H9 (cell line): ENCODE measurements around the gene MSL2. TPM values are rescaled to one million over a fixed set of nuclear protein-coding genes. Genes with fewer than 3 reads are reported as not detected.
"Not testable (repeated sequence)": the region's sequence is repeated elsewhere in the genome, so short reads cannot be mapped to it uniquely, and the experiment has no call there.

Experiments
- DNase-seq: peaks from one replicate; pipeline ENCODE4 v3.0.0-alpha.2; 2017
- H2AFZ ChIP-seq: one replicate; pipeline ENCODE4 v1.6.1; 2013; ENCODE audit warnings: mild to moderate bottlenecking, low read length, control low read depth, moderate library complexity
- H2AK5ac ChIP-seq: 2 replicates; pipeline ENCODE4 v1.6.1; 2013; ENCODE audit warnings: low read length, control low read depth, mixed read lengths; ENCODE audit not compliant: insufficient read length
- H2BK120ac ChIP-seq: one replicate; pipeline ENCODE4 v1.6.1; 2013; ENCODE audit warnings: low read depth, mild to moderate bottlenecking, low read length, control low read depth, inconsistent platforms; ENCODE audit not compliant: poor library complexity, severe bottlenecking
- H2BK12ac ChIP-seq: 2 replicates; pipeline ENCODE4 v1.6.1; 2013; ENCODE audit warnings: low read length, control low read depth, mixed read lengths, low read depth; ENCODE audit not compliant: insufficient read length
- H2BK15ac ChIP-seq: 2 replicates; pipeline ENCODE4 v1.6.1; 2013; ENCODE audit warnings: low read depth, low read length, control low read depth
- H2BK20ac ChIP-seq: one replicate; pipeline ENCODE4 v1.6.1; 2013; ENCODE audit warnings: low read depth, mild to moderate bottlenecking, low read length, control low read depth, inconsistent platforms; ENCODE audit not compliant: poor library complexity, severe bottlenecking
- H2BK5ac ChIP-seq: 2 replicates; pipeline ENCODE4 v1.6.1; 2013; ENCODE audit warnings: low read length, control low read depth, mixed read lengths; ENCODE audit not compliant: insufficient read length
- H3K14ac ChIP-seq: 2 replicates; pipeline ENCODE4 v1.6.1; 2013; ENCODE audit warnings: low read length, control low read depth; ENCODE audit not compliant: insufficient read depth
- H3K18ac ChIP-seq: 2 replicates; pipeline ENCODE4 v1.6.1; 2013; ENCODE audit warnings: low read depth, mild to moderate bottlenecking, mixed read lengths, low read length, control low read depth; ENCODE audit not compliant: insufficient read length
- H3K23ac ChIP-seq: 2 replicates; pipeline ENCODE4 v1.6.1; 2013; ENCODE audit warnings: low read length, control low read depth, mixed read lengths, low read depth; ENCODE audit not compliant: insufficient read length
- H3K23me2 ChIP-seq: 2 replicates; pipeline ENCODE4 v1.6.1; 2013; ENCODE audit warnings: low read depth, mild to moderate bottlenecking, mixed read lengths, low read length, control low read depth; ENCODE audit not compliant: insufficient read length, poor library complexity, severe bottlenecking
- H3K27ac ChIP-seq: 2 replicates; pipeline ENCODE4 v1.5.1; 2013; ENCODE audit warnings: low read length, control low read depth, mixed read lengths, low read depth; ENCODE audit not compliant: insufficient read length
- H3K27me3 ChIP-seq: 2 replicates; pipeline ENCODE4 v1.6.1; 2013; ENCODE audit warnings: low read length, control low read depth, inconsistent platforms; ENCODE audit not compliant: insufficient read depth
- H3K4ac ChIP-seq: 2 replicates; pipeline ENCODE4 v1.6.1; 2013; ENCODE audit warnings: low read depth, mild to moderate bottlenecking, control low read depth, inconsistent platforms, low read length, moderate library complexity
- H3K4me1 ChIP-seq: 2 replicates; pipeline ENCODE4 v1.6.1; 2013; ENCODE audit warnings: low read length, control low read depth, inconsistent platforms; ENCODE audit not compliant: insufficient read depth
- H3K4me2 ChIP-seq: 2 replicates; pipeline ENCODE4 v1.6.1; 2013; ENCODE audit warnings: low read length, control low read depth, mixed read lengths; ENCODE audit not compliant: insufficient read length, insufficient read depth
- H3K56ac ChIP-seq: 2 replicates; pipeline ENCODE4 v1.6.1; 2013; ENCODE audit warnings: low read depth, mild to moderate bottlenecking, mixed read lengths, low read length, control low read depth; ENCODE audit not compliant: insufficient read length
- H3K79me1 ChIP-seq: 2 replicates; pipeline ENCODE4 v1.6.1; 2013; ENCODE audit warnings: low read depth, mild to moderate bottlenecking, moderate library complexity, low read length, control low read depth, inconsistent platforms; ENCODE audit not compliant: insufficient read depth, poor library complexity, severe bottlenecking
- H3K79me2 ChIP-seq: 2 replicates; pipeline ENCODE4 v1.6.1; 2013; ENCODE audit warnings: low read length, control low read depth, inconsistent platforms; ENCODE audit not compliant: insufficient read depth
- H3K9ac ChIP-seq: 2 replicates; pipeline ENCODE4 v1.6.1; 2013; ENCODE audit warnings: low read length, control low read depth, mixed read lengths; ENCODE audit not compliant: insufficient read length; ENCODE audit errors: extremely low read depth
- H3K9me3 ChIP-seq: one replicate; pipeline ENCODE4 v1.6.1; 2013; ENCODE audit warnings: low read depth, low read length, inconsistent platforms; ENCODE audit not compliant: control insufficient read depth
- H3T11ph ChIP-seq: one replicate; pipeline ENCODE4 v1.6.1; 2013; ENCODE audit warnings: mild to moderate bottlenecking, low read length, control low read depth, inconsistent platforms
- H4K20me1 ChIP-seq: one replicate; pipeline ENCODE4 v1.6.1; 2013; ENCODE audit not compliant: control insufficient read depth, insufficient read length, insufficient read depth
- H4K5ac ChIP-seq: 2 replicates; pipeline ENCODE4 v1.6.1; 2013; ENCODE audit warnings: low read depth, mild to moderate bottlenecking, mixed read lengths, low read length, control low read depth; ENCODE audit not compliant: insufficient read length
- H4K8ac ChIP-seq: replicated peaks from 2 replicates; pipeline ENCODE4 v1.6.1; 2013; ENCODE audit warnings: low read length, control low read depth, mixed read lengths, low read depth; ENCODE audit not compliant: insufficient read length
- H4K91ac ChIP-seq: 2 replicates; pipeline ENCODE4 v1.6.1; 2013; ENCODE audit warnings: low read depth, mild to moderate bottlenecking, moderate library complexity, mixed read lengths, low read length, control low read depth; ENCODE audit not compliant: insufficient read length
- H3K27ac Mint-ChIP-seq, 3 experiments: 2 replicates in 2 of 3; 3 replicates in 1 of 3; pipeline ENCODE4 v1.8.0; 2020 to 2021; ENCODE audit warnings: mixed read lengths in 3 of 3, mild to moderate bottlenecking in 1 of 3, moderate library complexity in 1 of 3
- H3K27me3 Mint-ChIP-seq: 2 replicates; pipeline ENCODE4 v1.8.0; 2021; ENCODE audit warnings: low read depth, mild to moderate bottlenecking, moderate library complexity, mixed read lengths
- H3K36me3 Mint-ChIP-seq, 3 experiments: 2 replicates in 2 of 3; 3 replicates in 1 of 3; pipeline ENCODE4 v1.8.0; 2020 to 2021; ENCODE audit warnings: low read depth in 3 of 3, mixed read lengths in 3 of 3; ENCODE audit not compliant: insufficient read depth in 1 of 3
- H3K4me1 Mint-ChIP-seq, 2 experiments: 2 replicates each; pipeline ENCODE4 v1.8.0; 2020; ENCODE audit warnings: mixed read lengths in 2 of 2
- H3K4me3 Mint-ChIP-seq, 2 experiments: 2 replicates in 1 of 2; 3 replicates in 1 of 2; pipeline ENCODE4 v1.8.0; 2020 to 2021; ENCODE audit warnings: mild to moderate bottlenecking in 2 of 2, mixed read lengths in 2 of 2, moderate library complexity in 1 of 2
- H3K9me3 Mint-ChIP-seq, 2 experiments: 2 replicates in 1 of 2; 3 replicates in 1 of 2; pipeline ENCODE4 v1.8.0; 2020; ENCODE audit warnings: mild to moderate bottlenecking in 2 of 2, mixed read lengths in 2 of 2, moderate library complexity in 1 of 2
- WGBS: extraction: QIAGEN DNeasy Blood & Tissue Kit; methylation state at CpG from one replicate; pipeline ENCODE4 v1.1.7; 2013; ENCODE audit warnings: missing lambda C conversion rate, low lambda C conversion rate, mixed read lengths; ENCODE audit not compliant: insufficient read length; ENCODE audit errors: extremely low coverage; 5-methylcytosine and 5-hydroxymethylcytosine counted together
- total RNA-seq: library from RNA; stranded (reverse); gene quantifications from 2 replicates; pipeline ENCODE4 v1.2.1, GENCODE V29; 2021

The MSL2 gene
- total RNA-seq, 1 experiment from 2014 or later = 42.7 TPM

DNA sequence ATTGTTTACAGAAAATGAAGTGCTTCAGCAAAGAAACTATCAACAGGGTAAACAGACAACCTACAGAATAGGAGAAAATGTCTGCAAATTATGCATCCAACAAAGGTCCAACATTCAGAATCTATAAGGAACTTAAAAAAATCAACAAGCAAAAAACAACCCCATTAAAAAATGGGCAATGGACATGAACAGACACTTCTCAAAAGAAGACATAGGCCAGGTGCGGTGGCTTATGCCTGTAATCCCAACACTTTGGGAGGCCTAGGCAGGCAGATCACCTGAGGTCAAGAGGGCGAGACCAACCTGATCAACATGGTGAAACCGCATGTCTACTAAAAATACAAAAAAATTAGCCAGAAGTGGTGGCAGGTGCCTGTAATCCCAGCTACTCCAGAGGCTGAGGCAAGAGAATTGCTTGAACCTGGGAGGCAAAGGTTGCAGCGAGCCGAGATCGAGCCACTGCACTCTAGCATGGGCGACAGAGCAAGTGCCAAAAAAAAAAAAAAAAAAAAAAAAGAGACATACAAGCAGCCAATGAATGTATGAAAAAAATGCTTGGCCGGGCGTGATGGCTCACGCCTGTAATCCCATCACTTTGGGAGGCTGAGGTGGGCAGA is 2.4 kb upstream of the MSL2 start:
- peaks cover 13% of the 10 kb centered on the region; the same call in 1 of the 2 replicates for H3K79me2 ChIP-seq
- not testable (repeated sequence) for H3K4me3 Mint-ChIP-seq, H3T11ph ChIP-seq, H3K9ac ChIP-seq, H2BK20ac ChIP-seq, H2BK120ac ChIP-seq, H2BK5ac ChIP-seq, H3K23me2 ChIP-seq, H4K20me1 ChIP-seq, H3K27ac Mint-ChIP-seq, H3K79me1 ChIP-seq, H3K9me3 ChIP-seq, H2AFZ ChIP-seq, DNase-seq, H2BK12ac ChIP-seq, H3K18ac ChIP-seq, H3K27me3 ChIP-seq, H3K56ac ChIP-seq, H2BK15ac ChIP-seq, H3K27ac ChIP-seq, H3K4me2 ChIP-seq, H3K27me3 Mint-ChIP-seq, H4K5ac ChIP-seq, H4K91ac ChIP-seq, H3K4me1 ChIP-seq, H3K14ac ChIP-seq, H3K23ac ChIP-seq, H3K4ac ChIP-seq, H2AK5ac ChIP-seq, H4K8ac ChIP-seq
- Mint-ChIP-seq H3K9me3 (peaks cover 12 to 15% of the 10 kb centered on the region in 2 experiments), H3K36me3 (peaks cover 7 to 19% (median 9%) of the 10 kb centered on the region in 3 experiments), H3K4me1 (peaks cover 18 to 19% of the 10 kb centered on the region in 2 experiments)
- WGBS = no CpG with 5 or more reads among the region's 10 CpGs
